Measurements from ENCODE around the gene CLEC16A. TPM values are rescaled to one million over a fixed set of nuclear protein-coding genes. Genes with fewer than 3 reads are reported as not detected.
A peak's percentile ranks its signal among the peaks of the same experiment; 100 is the strongest.

Gene CLEC16A
- total RNA-seq, 1 donor, result 35.5 TPM

- no peak for DNase-seq (ENCODE audit: low read depth in 2 of 3, low spot score in 2 of 3)
Measured at GRCh38 chr16:10964891-10965326, 20.5 kb downstream of the CLEC16A start.

GRCh38 chr16:10965440-10966061 lies 21.2 kb downstream of the CLEC16A start:
- no peak for DNase-seq (ENCODE audit: low read depth in 2 of 3, low spot score in 2 of 3)

- peak in 2 of 3 donors; percentile 80 to 91 for DNase-seq (ENCODE audit: low read depth in 2 of 3, low spot score in 2 of 3)
Measured at GRCh38 chr16:10966129-10966528, 21.8 kb downstream of the CLEC16A start.

- DNase-seq (ENCODE audit: low read depth in 2 of 3, low spot score in 2 of 3), result peak in 2 of 3 donors; percentile 53 to 57
Measured at GRCh38 chr16:10966559-10966958, 22.2 kb downstream of the CLEC16A start.

GRCh38 chr16:10967986-10968385 lies 23.6 kb downstream of the CLEC16A start:
- no peak for DNase-seq (ENCODE audit: low read depth in 2 of 3, low spot score in 2 of 3)

- DNase-seq (ENCODE audit: low read depth in 2 of 3, low spot score in 2 of 3), result no peak
Measured at GRCh38 chr16:10968498-10968897, 24.1 kb downstream of the CLEC16A start.

GRCh38 chr16:10969615-10970014 lies 25.3 kb downstream of the CLEC16A start:
- no peak for DNase-seq (ENCODE audit: low read depth in 2 of 3, low spot score in 2 of 3)

GRCh38 chr16:10970065-10970464 lies 25.7 kb downstream of the CLEC16A start:
- no peak for DNase-seq (ENCODE audit: low read depth in 2 of 3, low spot score in 2 of 3)

- DNase-seq (ENCODE audit: low read depth in 2 of 3, low spot score in 2 of 3), result peak in 1 of 3 donors; percentile 62
Measured at GRCh38 chr16:10971560-10971961, 27.2 kb downstream of the CLEC16A start.

GRCh38 chr16:10972108-10972818 lies 27.9 kb downstream of the CLEC16A start:
- DNase-seq (ENCODE audit: low read depth in 2 of 3, low spot score in 2 of 3), result no peak

GRCh38 chr16:10972819-10973464 lies 28.6 kb downstream of the CLEC16A start:
- DNase-seq (ENCODE audit: low read depth in 2 of 3, low spot score in 2 of 3), result no peak

- no peak for DNase-seq (ENCODE audit: low read depth in 2 of 3, low spot score in 2 of 3)
Measured at GRCh38 chr16:10976634-10977033, 32.3 kb downstream of the CLEC16A start.

GRCh38 chr16:10978124-10978523 lies 33.8 kb downstream of the CLEC16A start:
- no peak for DNase-seq (ENCODE audit: low read depth in 2 of 3, low spot score in 2 of 3)

GRCh38 chr16:10978871-10979446 lies 34.6 kb downstream of the CLEC16A start:
- DNase-seq (ENCODE audit: low read depth in 2 of 3, low spot score in 2 of 3), result no peak

- peak in 1 of 3 donors; percentile 10 for DNase-seq (ENCODE audit: low read depth in 2 of 3, low spot score in 2 of 3)
Measured at GRCh38 chr16:10979717-10980601, 35.6 kb downstream of the CLEC16A start.

GRCh38 chr16:10980813-10981212 lies 36.4 kb downstream of the CLEC16A start:
- no peak for DNase-seq (ENCODE audit: low read depth in 2 of 3, low spot score in 2 of 3)

GRCh38 chr16:10981697-10982216 lies 37.4 kb downstream of the CLEC16A start:
- peak in 1 of 3 donors; percentile 39 for DNase-seq (ENCODE audit: low read depth in 2 of 3, low spot score in 2 of 3)

- no peak for DNase-seq (ENCODE audit: low read depth in 2 of 3, low spot score in 2 of 3)
Measured at GRCh38 chr16:10982465-10983150, 38.2 kb downstream of the CLEC16A start.

GRCh38 chr16:10983159-10983558 lies 38.8 kb downstream of the CLEC16A start:
- no peak for DNase-seq (ENCODE audit: low read depth in 2 of 3, low spot score in 2 of 3)

- DNase-seq (ENCODE audit: low read depth in 2 of 3, low spot score in 2 of 3), result no peak
Measured at GRCh38 chr16:10984509-10984908, 40.1 kb downstream of the CLEC16A start.

All from hematopoietic multipotent progenitor cell (in vitro differentiated cells).